GM10248 (cell line): ENCODE data around the gene RAB11FIP3.

Experiments
- CTCF ChIA-PET: fragments of 300-600 bp; sonication (Branson Sonifier 250); formaldehyde crosslinking; extraction: SDS; loops from one replicate; lab custom pipeline; 2021; ENCODE audit warnings: antibody characterized with exemption; lab: Yijun Ruan, JAX
- POLR2A ChIA-PET: fragments of 350-650 bp; sonication (Branson Sonifier 250); formaldehyde crosslinking; extraction: SDS; loops from one replicate; lab custom pipeline; 2020; ENCODE audit warnings: antibody characterized with exemption; lab: Yijun Ruan, JAX
- DNase-seq: peaks from one replicate; pipeline ENCODE4 v3.0.0; 2012; ENCODE audit errors: extremely low spot score
- TF ChIP-seq, protein P1 (sequence below): IDR thresholded peaks from 2 replicates; pipeline ENCODE4 v1.5.1; 2012; ENCODE audit warnings: mild to moderate bottlenecking, low read depth; ENCODE audit errors: extremely low read depth, missing control alignments, control extremely low read depth

RAB11FIP3 gene

DNA sequence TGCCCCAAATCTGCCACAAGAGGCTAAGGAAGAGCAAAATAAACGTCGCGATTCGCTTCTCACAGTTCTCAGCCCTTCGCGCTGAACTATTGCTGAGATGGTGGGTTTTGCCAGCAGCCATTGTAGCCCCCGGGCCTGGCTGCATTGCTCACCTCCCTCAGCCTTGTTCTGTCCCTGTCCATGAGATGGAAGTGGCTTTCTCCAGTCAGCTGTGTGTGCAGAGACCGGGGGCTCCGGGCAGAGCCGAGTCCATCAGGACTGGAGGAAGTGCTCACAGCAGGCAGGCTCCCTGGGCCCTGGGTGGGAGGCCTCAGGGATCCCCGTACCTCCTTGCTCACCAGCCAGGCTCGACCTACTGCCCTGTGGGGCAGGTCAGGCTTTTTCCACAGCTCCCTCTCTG is 74.5 kb downstream of the RAB11FIP3 start:
- POLR2A ChIA-PET = interaction anchor here (0.6 kb wide), 1 partner anchor 113 kb away, joined by 6 read pairs; no protein-coding TSS in a partner anchor
- CTCF ChIA-PET = no interaction called here
- DNase-seq = no peak
- TF ChIP-seq, protein P1, sequence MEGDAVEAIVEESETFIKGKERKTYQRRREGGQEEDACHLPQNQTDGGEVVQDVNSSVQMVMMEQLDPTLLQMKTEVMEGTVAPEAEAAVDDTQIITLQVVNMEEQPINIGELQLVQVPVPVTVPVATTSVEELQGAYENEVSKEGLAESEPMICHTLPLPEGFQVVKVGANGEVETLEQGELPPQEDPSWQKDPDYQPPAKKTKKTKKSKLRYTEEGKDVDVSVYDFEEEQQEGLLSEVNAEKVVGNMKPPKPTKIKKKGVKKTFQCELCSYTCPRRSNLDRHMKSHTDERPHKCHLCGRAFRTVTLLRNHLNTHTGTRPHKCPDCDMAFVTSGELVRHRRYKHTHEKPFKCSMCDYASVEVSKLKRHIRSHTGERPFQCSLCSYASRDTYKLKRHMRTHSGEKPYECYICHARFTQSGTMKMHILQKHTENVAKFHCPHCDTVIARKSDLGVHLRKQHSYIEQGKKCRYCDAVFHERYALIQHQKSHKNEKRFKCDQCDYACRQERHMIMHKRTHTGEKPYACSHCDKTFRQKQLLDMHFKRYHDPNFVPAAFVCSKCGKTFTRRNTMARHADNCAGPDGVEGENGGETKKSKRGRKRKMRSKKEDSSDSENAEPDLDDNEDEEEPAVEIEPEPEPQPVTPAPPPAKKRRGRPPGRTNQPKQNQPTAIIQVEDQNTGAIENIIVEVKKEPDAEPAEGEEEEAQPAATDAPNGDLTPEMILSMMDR = no peak

DNA sequence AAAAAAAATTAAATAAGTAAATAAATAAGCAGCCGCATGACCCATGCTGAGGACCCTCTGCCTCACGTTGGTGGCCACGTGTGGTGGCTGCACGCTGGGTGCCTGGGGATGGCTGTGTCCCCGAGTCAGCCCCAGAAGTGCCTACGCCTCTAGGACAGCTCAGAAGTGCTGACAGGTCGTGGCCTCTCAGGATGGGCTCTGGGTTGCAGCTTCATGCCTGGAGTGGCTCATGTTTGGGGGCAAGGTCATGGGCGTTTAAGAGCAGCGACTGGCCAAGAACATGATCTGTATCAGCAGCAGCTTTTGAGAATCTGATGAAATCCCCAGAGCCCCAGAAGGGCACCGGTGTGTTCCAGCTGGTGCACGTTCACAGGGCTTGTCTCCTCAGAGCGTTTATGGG is 75.3 kb downstream of the RAB11FIP3 start:
- no peak for DNase-seq
- TF ChIP-seq, protein P1 = no peak
- CTCF ChIA-PET = interaction anchor here (1.6 to 1.9 kb wide), 2 partner anchors 8 to 13 kb away, joined by 5 to 7 read pairs; no protein-coding TSS in a partner anchor
- POLR2A ChIA-PET = interaction anchor here (0.6 kb wide), 1 partner anchor 113 kb away, joined by 6 read pairs; no protein-coding TSS in a partner anchor

DNA sequence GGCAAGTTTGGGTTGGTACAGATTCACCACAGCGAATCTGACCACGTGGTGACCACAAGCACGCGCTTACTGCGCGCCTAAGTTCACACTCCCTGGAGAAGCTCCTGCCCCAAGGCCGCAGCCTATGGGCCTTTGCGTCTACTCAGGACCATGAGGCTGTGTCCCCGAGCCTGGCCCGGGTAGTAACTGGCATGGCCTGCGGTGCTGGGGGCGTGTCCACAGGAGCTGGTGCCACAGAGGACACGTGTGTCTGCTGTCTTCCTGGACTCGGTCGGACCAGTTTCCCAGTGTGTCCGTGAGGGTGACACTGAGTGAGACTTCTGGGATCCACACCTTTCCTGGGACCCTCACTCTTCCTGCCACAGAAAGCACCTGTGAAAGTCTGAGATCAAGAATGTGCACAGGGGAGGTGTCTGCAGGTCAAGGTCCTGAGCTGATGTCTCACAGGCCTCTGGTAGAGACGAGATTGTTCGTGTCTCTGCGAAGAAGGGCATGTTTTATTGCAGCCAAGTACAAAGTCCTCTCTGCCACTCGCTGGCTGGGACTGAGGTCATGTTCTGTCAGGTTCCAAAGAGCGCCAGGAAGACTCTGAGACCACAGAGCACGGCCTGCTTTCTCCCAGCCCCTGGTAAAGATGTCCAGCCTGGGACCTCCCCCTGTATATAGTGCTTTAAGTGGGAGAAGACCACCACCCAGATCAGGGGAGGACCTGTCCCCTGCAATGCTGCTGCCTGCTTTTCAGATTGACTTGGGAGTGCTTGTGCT is 76.9 kb downstream of the RAB11FIP3 start:
- CTCF ChIA-PET = interaction anchor here (1.6 to 1.9 kb wide), 2 partner anchors 10 to 15 kb away, joined by 5 to 7 read pairs; no protein-coding TSS in a partner anchor
- TF ChIP-seq, protein P1 = no peak
- POLR2A ChIA-PET = no interaction called here
- no peak for DNase-seq

DNA sequence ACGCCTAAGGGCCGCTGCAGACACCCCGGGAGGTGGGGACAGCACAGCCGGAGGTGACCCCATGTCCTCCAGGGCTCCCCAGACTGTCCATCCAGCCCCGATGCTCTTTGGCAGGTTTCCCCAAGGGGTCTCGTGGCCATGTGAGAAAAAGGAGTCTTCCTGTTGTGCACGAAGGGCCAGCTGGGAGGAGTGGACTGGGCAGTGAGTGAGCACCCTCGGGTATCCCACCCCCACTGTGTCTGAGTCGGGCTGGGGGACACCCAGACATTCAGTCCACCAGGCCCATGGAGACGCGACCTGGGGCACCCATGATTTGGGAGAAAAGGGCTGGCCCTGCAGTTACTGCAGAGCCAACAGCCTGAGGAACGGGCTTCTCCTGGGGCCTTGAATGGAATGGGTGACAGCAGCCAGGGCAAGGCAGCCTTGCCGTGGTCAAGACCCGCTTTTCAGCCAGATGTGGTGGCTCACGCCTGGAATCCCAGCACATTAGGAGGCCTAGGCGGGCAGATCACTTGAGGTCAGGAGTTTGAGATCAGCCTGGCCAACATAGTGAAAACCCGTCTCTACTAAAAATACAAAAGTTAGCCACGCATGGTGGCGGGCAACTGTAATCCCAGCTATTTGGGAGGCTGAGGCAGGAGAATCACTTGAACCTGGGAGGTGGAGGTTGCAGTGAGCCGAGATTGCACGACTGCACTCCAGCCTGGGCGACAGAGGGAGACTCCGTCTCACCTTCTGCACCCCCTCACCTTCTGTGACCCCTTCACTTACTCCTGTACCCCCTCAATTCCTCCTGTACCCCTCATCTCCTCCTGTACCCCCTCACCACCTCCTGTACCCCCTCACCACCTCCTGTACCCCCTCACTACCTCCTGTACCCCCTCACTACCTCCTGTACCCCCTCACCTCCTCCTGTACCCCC is 78.0 kb downstream of the RAB11FIP3 start:
- DNase-seq = no peak
- ChIA-PET CTCF (no interaction called here), POLR2A (no interaction called here)
- TF ChIP-seq, protein P1 = no peak

DNA sequence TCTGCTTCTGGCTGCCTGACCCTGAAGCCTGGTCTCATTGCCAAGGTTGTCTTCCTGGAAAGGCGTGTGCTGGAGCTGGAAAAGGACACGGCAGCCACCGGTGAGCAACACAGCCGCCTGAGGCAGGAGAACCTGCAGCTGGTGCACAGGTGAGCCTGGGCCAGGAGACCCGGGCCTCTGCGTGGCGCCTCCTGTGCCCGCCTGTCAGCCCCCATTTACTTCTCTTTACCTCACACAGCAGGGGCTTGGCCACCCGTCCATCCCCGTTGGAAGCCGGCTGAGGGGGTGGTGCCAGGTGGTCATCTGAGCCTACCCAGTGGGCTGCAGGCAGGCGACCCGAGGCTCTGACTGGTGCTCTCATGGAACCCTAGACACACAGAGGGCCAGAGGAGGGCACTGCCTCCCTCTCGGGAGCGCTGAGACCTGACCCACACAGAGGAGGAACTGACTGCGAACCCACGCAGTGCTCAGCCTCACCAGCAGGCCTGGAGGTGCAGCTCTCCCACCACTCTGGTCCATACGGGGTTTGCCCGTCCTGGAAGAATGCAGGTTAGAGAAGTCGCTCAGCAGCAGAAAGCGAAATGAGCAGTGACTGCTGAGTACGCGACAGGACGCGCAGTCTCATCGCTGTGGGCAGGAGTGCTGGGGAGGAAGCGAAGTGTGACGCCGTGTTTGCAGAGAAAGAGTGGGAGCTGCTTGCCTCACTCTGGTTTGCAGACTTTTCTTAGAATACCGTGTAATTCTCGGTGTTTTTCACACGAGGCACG is 80.2 kb downstream of the RAB11FIP3 start:
- CTCF ChIA-PET = interaction anchor here (1.4 kb wide), 1 partner anchor 9 kb away, joined by 3 read pairs; no protein-coding TSS in a partner anchor
- no peak for DNase-seq
- TF ChIP-seq, protein P1 = no peak
- POLR2A ChIA-PET = no interaction called here
